HCT116 (cell line): ENCODE data around the gene LINGO1. TPM values are rescaled to one million over a fixed set of nuclear protein-coding genes. Genes with fewer than 3 reads are reported as not detected.

ENCODE experiments used
- ATAC-seq: fragments of 200-7000 bp; cut with Tn5 transposase; 2 replicates; pipeline ENCODE4 v1.9.1; 2020; ENCODE audit warnings: mild to moderate bottlenecking, moderate library complexity
- BruUV-seq: library from RNA; stranded (reverse); fragments of 400-500 nt; replicated peaks from 2 replicates; lab custom pipeline; 2021; lab: Mats Ljungman, UMichigan
- CTCF ChIA-PET: fragments of 300-600 bp; sonication (Branson Sonifier 250); formaldehyde crosslinking; loops from one replicate; lab custom pipeline; 2021; ENCODE audit warnings: antibody characterized with exemption; lab: Charles Lee
- POLR2A ChIA-PET: fragments of 300-600, 350-600 bp; sonication (Branson Sonifier 250); formaldehyde crosslinking; loops from one replicate; lab custom pipeline; 2021; ENCODE audit warnings: antibody characterized with exemption; lab: Charles Lee
- RAD21 ChIA-PET, 2 experiments: fragments of 300-600 bp; sonication (Branson Sonifier 250); formaldehyde crosslinking; loops; one replicate each; lab custom pipeline; 2023; ENCODE audit warnings: low total read pairs in 2 of 2; ENCODE audit not compliant: uncharacterized antibody in 2 of 2, unreplicated experiment in 2 of 2, low non-redundant PET in 1 of 2; lab: Charles Lee
- DNase-seq: peaks from one replicate; pipeline ENCODE4 v3.0.0-alpha.2; 2010; ENCODE audit warnings: low read depth, low spot score
- H2AFZ ChIP-seq: fragments of 200-600 bp; shearing (Covaris generic), sonication (generic); 2 replicates; pipeline ENCODE4 v1.6.1; 2017; ENCODE audit warnings: low read depth, mixed run types, mixed read lengths, antibody characterized with exemption, low read length; ENCODE audit not compliant: poor library complexity, severe bottlenecking
- H3K27ac ChIP-seq: 2 replicates; pipeline ENCODE4 v1.5.1; 2012; ENCODE audit warnings: low read depth, low read length
- H3K27me3 ChIP-seq: fragments of 200-600 bp; sonication (generic); 2 replicates; pipeline ENCODE4 v1.6.1; 2016; ENCODE audit warnings: mixed run types, low read length, mixed read lengths; ENCODE audit not compliant: insufficient read depth
- H3K36me3 ChIP-seq, 2 experiments: fragments of 200-500 bp in 1 of 2; fragments of 200-600 bp in 1 of 2; sonication (Bioruptor generic) in 1 of 2; sonication (generic) in 1 of 2; 2 replicates each; pipeline versions ENCODE4 v1.5.1 to v1.6.1; 2014 to 2016; ENCODE audit warnings: low read length in 2 of 2, inconsistent platforms in 1 of 2, mixed read lengths in 1 of 2, mixed run types in 1 of 2; ENCODE audit not compliant: insufficient read depth in 2 of 2, control insufficient read depth in 1 of 2
- H3K4me1 ChIP-seq, 2 experiments: fragments of 200-600 bp in 1 of 2; sonication (generic) in 1 of 2; 2 replicates each; pipeline versions ENCODE4 v1.5.1 to v1.6.1; 2012 to 2017; ENCODE audit warnings: low read length in 2 of 2, inconsistent platforms in 1 of 2, mild to moderate bottlenecking in 1 of 2, mixed read lengths in 1 of 2, mixed run types in 1 of 2, moderate library complexity in 1 of 2; ENCODE audit not compliant: insufficient read depth in 2 of 2, control insufficient read depth in 1 of 2
- H3K4me2 ChIP-seq: fragments of 200-600 bp; sonication (generic); 2 replicates; pipeline ENCODE4 v1.6.1; 2017; ENCODE audit warnings: mixed run types, low read length, mixed read lengths
- H3K4me3 ChIP-seq, 2 experiments: fragments of 200-600 bp in 1 of 2; sonication (generic) in 1 of 2; replicated peaks in 1 of 2; 2 replicates each; pipeline ENCODE4 v1.5.1; 2011 to 2016; ENCODE audit warnings: low read length in 2 of 2, control low read depth in 1 of 2, low read depth in 1 of 2, mild to moderate bottlenecking in 1 of 2, mixed read lengths in 1 of 2, mixed run types in 1 of 2
- H3K79me2 ChIP-seq: fragments of 200-600 bp; sonication (generic); 2 replicates; pipeline ENCODE4 v1.6.1; 2017; ENCODE audit warnings: mild to moderate bottlenecking, mixed run types, low read length, moderate library complexity, mixed read lengths; ENCODE audit not compliant: insufficient read depth
- H3K9ac ChIP-seq: fragments of 200-600 bp; sonication (generic); 2 replicates; pipeline ENCODE4 v1.6.1; 2016; ENCODE audit warnings: low read length, mixed read lengths
- H3K9me2 ChIP-seq: fragments of 200-600 bp; sonication (generic), shearing (Covaris generic); 2 replicates; pipeline ENCODE4 v1.6.1; 2017; ENCODE audit warnings: mixed run types, mild to moderate bottlenecking, moderate library complexity; ENCODE audit not compliant: insufficient read depth
- H3K9me3 ChIP-seq, 2 experiments: fragments of 200-500 bp in 1 of 2; fragments of 200-600 bp in 1 of 2; sonication (Bioruptor generic) in 1 of 2; sonication (generic) in 1 of 2; 2 replicates each; pipeline ENCODE4 v1.6.1; 2014 to 2017; ENCODE audit warnings: low read length in 2 of 2, mixed read lengths in 2 of 2, inconsistent platforms in 1 of 2, low read depth in 1 of 2, mild to moderate bottlenecking in 1 of 2, mixed run types in 1 of 2, moderate library complexity in 1 of 2; ENCODE audit not compliant: control insufficient read depth in 1 of 2, insufficient read depth in 1 of 2
- H4K20me1 ChIP-seq: fragments of 200-600 bp; sonication (generic), shearing (Covaris generic); 2 replicates; pipeline ENCODE4 v1.6.1; 2017; ENCODE audit warnings: mixed run types, mild to moderate bottlenecking, moderate library complexity; ENCODE audit not compliant: insufficient read depth
- CEBPB ChIP-seq: IDR thresholded peaks from 2 replicates; pipeline ENCODE4 v1.6.1; 2012; ENCODE audit warnings: low read depth
- EGR1 ChIP-seq: IDR thresholded peaks from 2 replicates; pipeline ENCODE4 v1.6.1; 2012; ENCODE audit warnings: low read depth
- ELF1 ChIP-seq: IDR thresholded peaks from 2 replicates; pipeline ENCODE4 v1.6.1; 2012; ENCODE audit warnings: low read depth, borderline replicate concordance
- EZH2phosphoT487 ChIP-seq: fragments of 200-600 bp; IDR thresholded peaks from 2 replicates; pipeline ENCODE4 v1.6.1; 2018; ENCODE audit warnings: antibody characterized with exemption, borderline replicate concordance
- FOSL1 ChIP-seq: IDR thresholded peaks from 2 replicates; pipeline ENCODE4 v1.6.1; 2012; ENCODE audit warnings: low read depth
- JUND ChIP-seq: IDR thresholded peaks from 2 replicates; pipeline ENCODE4 v1.6.1; 2012
- POLR2A ChIP-seq: IDR thresholded peaks from 2 replicates; pipeline ENCODE4 v1.7.0; 2011; ENCODE audit warnings: borderline replicate concordance; ENCODE audit not compliant: insufficient read depth, insufficient read length; ENCODE audit errors: extremely low read depth
- POLR2AphosphoS5 ChIP-seq: IDR thresholded peaks from 2 replicates; pipeline ENCODE4 v1.6.1; 2011; ENCODE audit warnings: mild to moderate bottlenecking, low read depth, low read length, moderate library complexity
- RAD21 ChIP-seq: IDR thresholded peaks from 2 replicates; pipeline ENCODE4 v1.6.1; 2012; ENCODE audit warnings: low read depth, mild to moderate bottlenecking
- SP1 ChIP-seq: IDR thresholded peaks from 2 replicates; pipeline ENCODE4 v1.6.1; 2012; ENCODE audit warnings: low read depth
- SRF ChIP-seq: IDR thresholded peaks from 2 replicates; pipeline ENCODE4 v1.6.1; 2012; ENCODE audit warnings: low read depth
- TCF7L2 ChIP-seq: IDR thresholded peaks from 2 replicates; pipeline ENCODE4 v1.7.0; 2011; ENCODE audit warnings: borderline replicate concordance, inconsistent platforms; ENCODE audit not compliant: insufficient read depth, insufficient read length; ENCODE audit errors: extremely low read depth
- ZFX ChIP-seq: fragments of 450-650 bp; IDR thresholded peaks from 2 replicates; pipeline ENCODE4 v1.6.1; 2017
- ZNF274 ChIP-seq: fragments of 200-500 bp; sonication (Bioruptor generic); IDR thresholded peaks from 2 replicates; pipeline ENCODE4 v1.6.1; 2014; ENCODE audit warnings: mild to moderate bottlenecking, low read depth, low read length, inconsistent platforms
- intact Hi-C: fragments of 100-400 bp; cut with micrococcal nuclease; formaldehyde crosslinking; loops from 2 replicates; pipeline ENCODE4 v1.10.0; 2022
- total RNA-seq: library from RNA; stranded (reverse); gene quantifications from one replicate; pipeline ENCODE4 v1.2.1, GENCODE V29; 2021; ENCODE audit not compliant: unreplicated experiment
- TF ChIP-seq, protein P1 (sequence below), 3 experiments: fragments of 200-600 bp in 1 of 3; sonication (generic) in 1 of 3; IDR thresholded peaks in 2 of 3; conservative IDR thresholded peaks in 1 of 3; 2 replicates each; pipeline ENCODE4 v1.5.1; 2012 to 2017; ENCODE audit warnings: low read depth in 2 of 3, low read length in 2 of 3, antibody characterized with exemption in 1 of 3, borderline replicate concordance in 1 of 3, control low read depth in 1 of 3, mild to moderate bottlenecking in 1 of 3, mixed read lengths in 1 of 3, mixed run types in 1 of 3, moderate library complexity in 1 of 3; ENCODE audit not compliant: insufficient read depth in 1 of 3
- TF ChIP-seq, protein P2 (sequence below): IDR thresholded peaks from 2 replicates; pipeline ENCODE4 v1.6.1; 2011; ENCODE audit warnings: mild to moderate bottlenecking, low read length, moderate library complexity; ENCODE audit not compliant: insufficient replicate concordance; ENCODE audit errors: extremely low read depth
- TF ChIP-seq, protein P3 (sequence below): IDR thresholded peaks from 2 replicates; pipeline ENCODE4 v1.6.1; 2012
- TF ChIP-seq, protein P4 (sequence below): IDR thresholded peaks from 2 replicates; pipeline ENCODE4 v1.6.1; 2012

Gene LINGO1
- total RNA-seq, 1 experiment from 2014 or later: 15.6 TPM

DNA sequence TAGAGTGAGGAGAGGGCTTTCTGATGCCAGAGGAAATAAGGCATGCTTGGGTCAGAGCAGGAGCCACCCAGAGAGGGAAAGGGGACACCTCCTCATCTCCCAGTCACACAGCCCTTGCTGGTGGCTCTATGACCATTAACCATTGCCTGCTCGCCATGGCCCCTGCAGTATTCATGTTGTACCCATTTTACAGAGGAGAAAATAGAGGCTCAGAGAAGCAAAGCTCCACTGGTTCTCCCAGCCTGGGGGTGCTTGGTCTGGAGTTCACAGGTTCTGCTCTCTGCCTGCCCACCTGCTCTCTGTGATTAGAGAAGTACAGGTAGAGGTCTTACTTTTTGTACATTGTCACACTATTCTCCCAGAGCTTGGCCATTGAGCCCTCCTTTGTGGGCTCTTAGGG lies 56.2 kb downstream of the LINGO1 start:
- Histone ChIP-seq H3K79me2 (no peaks in the 10 kb centered on the region), H3K9me3 (no peaks in the 10 kb centered on the region), H3K9me2 (no peaks in the 10 kb centered on the region), H3K9ac (no peak overlapping the region), H3K4me1 (no peaks in the 10 kb centered on the region), H4K20me1 (no peaks in the 10 kb centered on the region), H3K4me2 (no peak overlapping the region), H3K36me3 (no peaks in the 10 kb centered on the region), H2AFZ (no peak overlapping the region), H3K27ac (no peak overlapping the region), H3K27me3 (no peaks in the 10 kb centered on the region), H3K4me3 (no peak overlapping the region)
- no peak for ATAC-seq
- ChIA-PET POLR2A (no interaction called here), RAD21 (no interaction called here), CTCF (no interaction called here)
- intact Hi-C loops: no loop called here
- DNase-seq: no peak
- TF ChIP-seq, protein P1, sequence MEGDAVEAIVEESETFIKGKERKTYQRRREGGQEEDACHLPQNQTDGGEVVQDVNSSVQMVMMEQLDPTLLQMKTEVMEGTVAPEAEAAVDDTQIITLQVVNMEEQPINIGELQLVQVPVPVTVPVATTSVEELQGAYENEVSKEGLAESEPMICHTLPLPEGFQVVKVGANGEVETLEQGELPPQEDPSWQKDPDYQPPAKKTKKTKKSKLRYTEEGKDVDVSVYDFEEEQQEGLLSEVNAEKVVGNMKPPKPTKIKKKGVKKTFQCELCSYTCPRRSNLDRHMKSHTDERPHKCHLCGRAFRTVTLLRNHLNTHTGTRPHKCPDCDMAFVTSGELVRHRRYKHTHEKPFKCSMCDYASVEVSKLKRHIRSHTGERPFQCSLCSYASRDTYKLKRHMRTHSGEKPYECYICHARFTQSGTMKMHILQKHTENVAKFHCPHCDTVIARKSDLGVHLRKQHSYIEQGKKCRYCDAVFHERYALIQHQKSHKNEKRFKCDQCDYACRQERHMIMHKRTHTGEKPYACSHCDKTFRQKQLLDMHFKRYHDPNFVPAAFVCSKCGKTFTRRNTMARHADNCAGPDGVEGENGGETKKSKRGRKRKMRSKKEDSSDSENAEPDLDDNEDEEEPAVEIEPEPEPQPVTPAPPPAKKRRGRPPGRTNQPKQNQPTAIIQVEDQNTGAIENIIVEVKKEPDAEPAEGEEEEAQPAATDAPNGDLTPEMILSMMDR (IDR thresholded peaks at IDR 0.05 in 2 of 3, conservative IDR thresholded peaks at IDR 0.05 in 1 of 3; ENCODE audit: borderline replicate concordance in 1 of 3, insufficient read depth in 1 of 3, low read depth in 2 of 3, low read length in 2 of 3): no peak
- TF ChIP-seq CEBPB (no peak), EGR1 (no peak), RAD21 (no peak), ZFX (no peak), SP1 (no peak), ZNF274 (no peak), JUND (no peak), FOSL1 (no peak), EZH2phosphoT487 (no peak), TCF7L2 (no peak), POLR2A (no peak), ELF1 (no peak), POLR2AphosphoS5 (no peak), SRF (no peak)
- TF ChIP-seq, protein P2, sequence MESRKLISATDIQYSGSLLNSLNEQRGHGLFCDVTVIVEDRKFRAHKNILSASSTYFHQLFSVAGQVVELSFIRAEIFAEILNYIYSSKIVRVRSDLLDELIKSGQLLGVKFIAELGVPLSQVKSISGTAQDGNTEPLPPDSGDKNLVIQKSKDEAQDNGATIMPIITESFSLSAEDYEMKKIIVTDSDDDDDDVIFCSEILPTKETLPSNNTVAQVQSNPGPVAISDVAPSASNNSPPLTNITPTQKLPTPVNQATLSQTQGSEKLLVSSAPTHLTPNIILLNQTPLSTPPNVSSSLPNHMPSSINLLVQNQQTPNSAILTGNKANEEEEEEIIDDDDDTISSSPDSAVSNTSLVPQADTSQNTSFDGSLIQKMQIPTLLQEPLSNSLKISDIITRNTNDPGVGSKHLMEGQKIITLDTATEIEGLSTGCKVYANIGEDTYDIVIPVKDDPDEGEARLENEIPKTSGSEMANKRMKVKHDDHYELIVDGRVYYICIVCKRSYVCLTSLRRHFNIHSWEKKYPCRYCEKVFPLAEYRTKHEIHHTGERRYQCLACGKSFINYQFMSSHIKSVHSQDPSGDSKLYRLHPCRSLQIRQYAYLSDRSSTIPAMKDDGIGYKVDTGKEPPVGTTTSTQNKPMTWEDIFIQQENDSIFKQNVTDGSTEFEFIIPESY: no peak
- TF ChIP-seq, protein P3, sequence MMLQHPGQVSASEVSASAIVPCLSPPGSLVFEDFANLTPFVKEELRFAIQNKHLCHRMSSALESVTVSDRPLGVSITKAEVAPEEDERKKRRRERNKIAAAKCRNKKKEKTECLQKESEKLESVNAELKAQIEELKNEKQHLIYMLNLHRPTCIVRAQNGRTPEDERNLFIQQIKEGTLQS: no peak
- TF ChIP-seq, protein P4, sequence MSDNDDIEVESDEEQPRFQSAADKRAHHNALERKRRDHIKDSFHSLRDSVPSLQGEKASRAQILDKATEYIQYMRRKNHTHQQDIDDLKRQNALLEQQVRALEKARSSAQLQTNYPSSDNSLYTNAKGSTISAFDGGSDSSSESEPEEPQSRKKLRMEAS: no peak
- no TSS peak for BruUV-seq
